Measurements from ENCODE around the gene TEAD1. TPM values are rescaled to one million over a fixed set of nuclear protein-coding genes. Genes with fewer than 3 reads are reported as not detected.

The TEAD1 gene
- polyA plus RNA-seq, 1 donor (not counting 4 experiments of a cell fraction or from before 2014, with no cell fraction given): 32.7 TPM

GRCh38 chr11:12687740-12688139 is 13.5 kb downstream of the TEAD1 start:
- Histone ChIP-seq H3K4me2 (ENCODE audit: control insufficient read depth, extremely low read depth, insufficient read depth, low read depth, low read length) (peak overlapping the region; percentile 65), H2AFZ (ENCODE audit: control insufficient read depth, low read length) (no peak overlapping the region), H4K20me1 (ENCODE audit: control insufficient read depth, extremely low read depth, insufficient read depth, low read length) (peaks cover 3% of the 10 kb centered on the region), H3K27ac (ENCODE audit: control insufficient read depth, insufficient read depth, low read length) (no peak overlapping the region), H3K9ac (ENCODE audit: control insufficient read depth, extremely low read depth, insufficient read depth, low read length) (no peak overlapping the region), H3K9me1 (ENCODE audit: control insufficient read depth, extremely low read depth, insufficient read depth, low read length) (peaks cover 2% of the 10 kb centered on the region), H3K9me3 (ENCODE audit: control insufficient read depth, low read depth, low read length) (no peaks in the 10 kb centered on the region), H3K4me1 (ENCODE audit: control insufficient read depth, extremely low read depth, insufficient read depth, low read length) (peaks cover 84% of the 10 kb centered on the region), H3K79me2 (ENCODE audit: control insufficient read depth, insufficient read depth, low read length) (peaks cover 100% of the 10 kb centered on the region), H3K4me3 (ENCODE audit: control insufficient read depth in 2 of 3, extremely low read depth in 1 of 3, insufficient read depth in 2 of 3, low read depth in 1 of 3, low read length in 3 of 3) (no peak overlapping the region), H3K27me3 (ENCODE audit: control insufficient read depth, extremely low read depth, insufficient read depth, low read length) (no peaks in the 10 kb centered on the region), H3K36me3 (ENCODE audit: control insufficient read depth in 2 of 2, extremely low read depth in 1 of 2, insufficient read depth in 2 of 2, low read length in 2 of 2) (peaks cover 0 to under 1% of the 10 kb centered on the region in 2 experiments)
- TF ChIP-seq EZH2 (IDR thresholded peaks at IDR 0.05; ENCODE audit: low read length): no peak
- TF ChIP-seq, protein P1, sequence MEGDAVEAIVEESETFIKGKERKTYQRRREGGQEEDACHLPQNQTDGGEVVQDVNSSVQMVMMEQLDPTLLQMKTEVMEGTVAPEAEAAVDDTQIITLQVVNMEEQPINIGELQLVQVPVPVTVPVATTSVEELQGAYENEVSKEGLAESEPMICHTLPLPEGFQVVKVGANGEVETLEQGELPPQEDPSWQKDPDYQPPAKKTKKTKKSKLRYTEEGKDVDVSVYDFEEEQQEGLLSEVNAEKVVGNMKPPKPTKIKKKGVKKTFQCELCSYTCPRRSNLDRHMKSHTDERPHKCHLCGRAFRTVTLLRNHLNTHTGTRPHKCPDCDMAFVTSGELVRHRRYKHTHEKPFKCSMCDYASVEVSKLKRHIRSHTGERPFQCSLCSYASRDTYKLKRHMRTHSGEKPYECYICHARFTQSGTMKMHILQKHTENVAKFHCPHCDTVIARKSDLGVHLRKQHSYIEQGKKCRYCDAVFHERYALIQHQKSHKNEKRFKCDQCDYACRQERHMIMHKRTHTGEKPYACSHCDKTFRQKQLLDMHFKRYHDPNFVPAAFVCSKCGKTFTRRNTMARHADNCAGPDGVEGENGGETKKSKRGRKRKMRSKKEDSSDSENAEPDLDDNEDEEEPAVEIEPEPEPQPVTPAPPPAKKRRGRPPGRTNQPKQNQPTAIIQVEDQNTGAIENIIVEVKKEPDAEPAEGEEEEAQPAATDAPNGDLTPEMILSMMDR (optimal IDR thresholded peaks at IDR 0.05 in 1 of 3, IDR thresholded peaks at IDR 0.05 in 1 of 3, conservative IDR thresholded peaks at IDR 0.05 in 1 of 3; ENCODE audit: extremely low read depth in 1 of 3, insufficient read depth in 2 of 3, low read length in 3 of 3): no peak
- no peak for DNase-seq (ENCODE audit: low read depth, low spot score)
- dilution Hi-C loops (cut with MboI; ENCODE audit: extremely low pct_ligation_motif_present, low sequenced_read_pairs): no loop called here
- FAIRE-seq: no peak

DNA sequence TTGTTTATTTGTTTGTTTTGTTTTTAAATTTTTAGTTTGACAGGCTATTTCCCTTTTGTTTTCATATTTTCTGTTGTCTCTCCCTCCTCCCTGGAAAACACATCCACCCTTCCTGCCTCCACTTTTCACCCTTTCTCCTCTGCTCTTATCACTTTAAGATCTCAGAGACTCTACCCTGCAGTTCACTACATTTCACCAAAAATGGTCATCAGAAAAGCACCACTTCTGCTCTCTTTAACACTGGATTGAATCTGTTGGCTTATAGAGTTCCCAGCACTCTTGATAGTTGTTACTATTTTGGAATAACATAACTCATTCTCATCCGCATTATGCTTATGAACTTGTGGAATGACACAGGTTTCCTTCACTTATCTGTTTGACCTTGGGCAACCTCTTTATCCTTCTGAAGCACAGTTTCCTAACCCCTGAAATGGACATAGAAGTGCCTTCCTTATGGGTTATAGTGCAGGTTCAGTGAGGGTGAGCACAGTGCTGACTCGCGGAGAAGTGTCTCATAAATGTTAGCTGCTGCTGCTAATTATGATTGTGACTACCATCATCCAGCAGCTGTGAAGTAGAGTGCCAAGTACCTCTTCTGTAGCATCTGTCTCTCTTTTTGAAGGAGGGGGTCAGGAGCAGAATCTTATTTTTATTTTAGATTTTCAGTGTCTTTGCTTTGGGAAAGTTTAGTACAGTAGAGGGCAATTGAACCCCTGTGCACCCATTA is 15.0 kb downstream of the TEAD1 start:
- Histone ChIP-seq H3K36me3 (ENCODE audit: control insufficient read depth in 2 of 2, extremely low read depth in 1 of 2, insufficient read depth in 2 of 2, low read length in 2 of 2) (no peaks in the 10 kb centered on the region), H3K4me1 (ENCODE audit: control insufficient read depth, extremely low read depth, insufficient read depth, low read length) (peaks cover 87% of the 10 kb centered on the region), H3K9me3 (ENCODE audit: control insufficient read depth, low read depth, low read length) (no peaks in the 10 kb centered on the region), H3K9ac (ENCODE audit: control insufficient read depth, extremely low read depth, insufficient read depth, low read length) (no peak overlapping the region), H3K4me2 (ENCODE audit: control insufficient read depth, extremely low read depth, insufficient read depth, low read depth, low read length) (no peak overlapping the region), H3K4me3 (ENCODE audit: control insufficient read depth in 2 of 3, extremely low read depth in 1 of 3, insufficient read depth in 2 of 3, low read depth in 1 of 3, low read length in 3 of 3) (no peak overlapping the region), H3K9me1 (ENCODE audit: control insufficient read depth, extremely low read depth, insufficient read depth, low read length) (peaks cover 2% of the 10 kb centered on the region), H3K27ac (ENCODE audit: control insufficient read depth, insufficient read depth, low read length) (no peak overlapping the region), H2AFZ (ENCODE audit: control insufficient read depth, low read length) (no peak overlapping the region), H3K79me2 (ENCODE audit: control insufficient read depth, insufficient read depth, low read length) (peaks cover 88% of the 10 kb centered on the region), H4K20me1 (ENCODE audit: control insufficient read depth, extremely low read depth, insufficient read depth, low read length) (no peaks in the 10 kb centered on the region), H3K27me3 (ENCODE audit: control insufficient read depth, extremely low read depth, insufficient read depth, low read length) (no peaks in the 10 kb centered on the region)
- no peak for FAIRE-seq
- DNase-seq (ENCODE audit: low read depth, low spot score): no peak
- TF ChIP-seq, protein P1 (optimal IDR thresholded peaks at IDR 0.05 in 1 of 3, IDR thresholded peaks at IDR 0.05 in 1 of 3, conservative IDR thresholded peaks at IDR 0.05 in 1 of 3; ENCODE audit: extremely low read depth in 1 of 3, insufficient read depth in 2 of 3, low read length in 3 of 3): no peak
- no peak for TF ChIP-seq EZH2 (IDR thresholded peaks at IDR 0.05; ENCODE audit: low read length)
- dilution Hi-C loops (cut with MboI; ENCODE audit: extremely low pct_ligation_motif_present, low sequenced_read_pairs): no loop called here
